ENCODE data around the gene NABP1.

DNA sequence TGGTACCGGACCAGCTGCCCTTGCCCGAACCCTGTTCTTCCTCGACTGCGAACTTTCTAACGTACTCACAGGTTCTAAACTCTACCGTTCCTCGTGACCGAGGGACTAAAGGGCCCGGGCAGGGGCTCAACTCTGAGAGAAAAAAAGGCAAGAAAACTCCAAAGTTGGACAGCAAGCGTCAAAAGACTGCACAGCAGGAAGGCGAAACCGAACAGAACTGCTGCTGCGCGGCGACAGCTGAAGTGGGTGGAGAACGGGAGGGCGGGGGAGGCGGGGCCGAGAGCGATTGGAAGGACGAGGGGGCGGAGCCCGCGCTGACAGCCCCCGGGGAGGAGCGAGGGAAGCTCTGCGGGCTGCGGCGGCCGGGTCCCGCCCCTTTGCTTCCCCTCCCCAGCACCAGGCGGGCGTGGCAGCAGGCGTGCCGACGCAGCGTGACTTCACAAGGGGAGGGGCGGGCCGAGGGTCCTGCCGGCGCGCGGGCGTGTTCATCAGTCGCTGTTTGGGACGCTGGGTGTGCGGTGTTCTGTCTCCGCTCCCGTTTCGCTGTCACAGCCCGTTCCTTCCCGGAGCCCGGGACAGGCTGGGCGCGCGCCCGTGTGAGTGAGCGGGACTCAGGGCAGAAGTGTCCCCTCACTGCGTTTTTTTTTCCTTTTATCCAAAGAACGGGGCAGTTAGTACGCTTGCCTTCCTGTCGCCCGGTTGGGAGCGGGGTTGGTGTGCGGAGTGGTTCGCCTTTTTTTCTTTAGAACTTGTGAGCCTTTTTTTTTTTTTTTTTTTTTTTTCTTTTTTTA lies at the start of gene NABP1:
- TF ChIP-seq, protein P1, sequence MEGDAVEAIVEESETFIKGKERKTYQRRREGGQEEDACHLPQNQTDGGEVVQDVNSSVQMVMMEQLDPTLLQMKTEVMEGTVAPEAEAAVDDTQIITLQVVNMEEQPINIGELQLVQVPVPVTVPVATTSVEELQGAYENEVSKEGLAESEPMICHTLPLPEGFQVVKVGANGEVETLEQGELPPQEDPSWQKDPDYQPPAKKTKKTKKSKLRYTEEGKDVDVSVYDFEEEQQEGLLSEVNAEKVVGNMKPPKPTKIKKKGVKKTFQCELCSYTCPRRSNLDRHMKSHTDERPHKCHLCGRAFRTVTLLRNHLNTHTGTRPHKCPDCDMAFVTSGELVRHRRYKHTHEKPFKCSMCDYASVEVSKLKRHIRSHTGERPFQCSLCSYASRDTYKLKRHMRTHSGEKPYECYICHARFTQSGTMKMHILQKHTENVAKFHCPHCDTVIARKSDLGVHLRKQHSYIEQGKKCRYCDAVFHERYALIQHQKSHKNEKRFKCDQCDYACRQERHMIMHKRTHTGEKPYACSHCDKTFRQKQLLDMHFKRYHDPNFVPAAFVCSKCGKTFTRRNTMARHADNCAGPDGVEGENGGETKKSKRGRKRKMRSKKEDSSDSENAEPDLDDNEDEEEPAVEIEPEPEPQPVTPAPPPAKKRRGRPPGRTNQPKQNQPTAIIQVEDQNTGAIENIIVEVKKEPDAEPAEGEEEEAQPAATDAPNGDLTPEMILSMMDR (conservative IDR thresholded peaks at IDR 0.05; ENCODE audit: low read length) = no peak
- TF ChIP-seq EZH2phosphoT487 (IDR thresholded peaks at IDR 0.05; ENCODE audit: borderline replicate concordance, low read depth, low read length) = no peak
